ENCODE data around the gene PRDM15. TPM values are rescaled to one million over a fixed set of nuclear protein-coding genes. Genes with fewer than 3 reads are reported as not detected.

Gene PRDM15
- total RNA-seq, 1 experiment from 2014 or later, result 9.9 TPM

DNA sequence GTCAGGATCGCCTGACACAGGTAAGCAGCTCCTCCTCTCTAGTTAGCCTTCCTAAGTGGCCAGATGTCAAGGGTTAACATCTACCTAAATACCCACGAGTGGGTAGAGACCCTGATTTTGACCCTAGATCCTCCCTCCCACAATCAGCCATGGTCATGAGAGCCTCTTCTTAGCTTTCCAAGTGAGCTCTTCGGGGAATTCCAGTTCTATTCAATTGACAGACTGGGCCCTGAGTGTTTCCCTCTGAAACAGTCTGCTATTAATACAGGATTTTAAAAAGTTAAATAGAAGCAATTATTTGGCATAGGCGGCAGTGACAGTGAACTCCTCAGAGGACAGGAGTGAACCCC lies 46.6 kb upstream of the PRDM15 start:
- H3K27me3 ChIP-seq (ENCODE audit: insufficient read depth, low read length), result no peaks in the 10 kb centered on the region
- no peaks in the 10 kb centered on the region for H3K79me2 ChIP-seq (ENCODE audit: insufficient read depth, low read length)
- H3K9me3 Mint-ChIP-seq, result no peaks in the 10 kb centered on the region
- no peak overlapping the region for H3K18ac ChIP-seq (ENCODE audit: insufficient read length, low read depth, low read length)
- H2AFZ ChIP-seq (ENCODE audit: low read length), result no peak overlapping the region
- H3K9ac ChIP-seq (ENCODE audit: extremely low read depth, insufficient read length, low read length), result no peak overlapping the region
- no peaks in the 10 kb centered on the region for H3K79me1 ChIP-seq (ENCODE audit: insufficient read depth, low read depth, low read length, poor library complexity, severe bottlenecking)
- peak overlapping the region; percentile 27 for H3K4me2 ChIP-seq (ENCODE audit: insufficient read depth, insufficient read length, low read length)
- no peak overlapping the region for H4K8ac ChIP-seq (replicated peaks; ENCODE audit: insufficient read length, low read depth, low read length)
- no peak overlapping the region for H4K91ac ChIP-seq (ENCODE audit: insufficient read length, low read depth, low read length)
- no peak for TF ChIP-seq CTCF (conservative IDR thresholded peaks at IDR 0.05)
- no peak overlapping the region for H2BK15ac ChIP-seq (ENCODE audit: low read depth, low read length)
- DNase-seq, result no peak
- H3K23ac ChIP-seq (ENCODE audit: insufficient read length, low read depth, low read length), result no peak overlapping the region
- no peaks in the 10 kb centered on the region for H3K27me3 Mint-ChIP-seq (ENCODE audit: low read depth)
- no peaks in the 10 kb centered on the region for H3K36me3 Mint-ChIP-seq (ENCODE audit: insufficient read depth in 1 of 3, low read depth in 3 of 3)
- no peak overlapping the region for H3K4ac ChIP-seq (ENCODE audit: low read depth, low read length)
- peaks cover 4% of the 10 kb centered on the region for H3K4me1 ChIP-seq (ENCODE audit: insufficient read depth, low read length)
- no CpG with 5 or more reads among the region's 4 CpGs for WGBS (ENCODE audit: extremely low coverage, insufficient read length, low lambda C conversion rate)
- H3K27ac Mint-ChIP-seq, result peak overlapping the region; percentile 91 to 96 (median 92); a peak in 6 of 7 replicates
- no peak overlapping the region for H2BK12ac ChIP-seq (ENCODE audit: insufficient read length, low read depth, low read length)
- H4K20me1 ChIP-seq (ENCODE audit: control insufficient read depth, insufficient read depth, insufficient read length), result no peaks in the 10 kb centered on the region
- no peak overlapping the region for H3T11ph ChIP-seq (ENCODE audit: low read length)
- H3K23me2 ChIP-seq (ENCODE audit: insufficient read length, low read depth, low read length, poor library complexity, severe bottlenecking), result no peaks in the 10 kb centered on the region
- no peak overlapping the region for H3K56ac ChIP-seq (ENCODE audit: insufficient read length, low read depth, low read length)
- H2BK120ac ChIP-seq (ENCODE audit: low read depth, low read length, poor library complexity, severe bottlenecking), result no peak overlapping the region
- no peak overlapping the region for H2AK5ac ChIP-seq (ENCODE audit: insufficient read length, low read length)
- H3K4me1 Mint-ChIP-seq, result peaks cover 31 to 46% of the 10 kb centered on the region in 2 experiments
- no peak overlapping the region for H4K5ac ChIP-seq (ENCODE audit: insufficient read length, low read depth, low read length)
- H2BK5ac ChIP-seq (ENCODE audit: insufficient read length, low read length), result no peak overlapping the region
- no peak overlapping the region for H3K14ac ChIP-seq (ENCODE audit: insufficient read depth, low read length)
- H3K9me3 ChIP-seq (ENCODE audit: control insufficient read depth, low read depth, low read length), result no peaks in the 10 kb centered on the region
- H3K4me3 Mint-ChIP-seq, result no peak overlapping the region
- H3K27ac ChIP-seq (ENCODE audit: insufficient read length, low read depth, low read length), result peak overlapping the region; percentile 78
- no peak overlapping the region for H2BK20ac ChIP-seq (ENCODE audit: low read depth, low read length, poor library complexity, severe bottlenecking)

Data from H9 (cell line).